ENCODE data around the gene GRHL3.

DNA sequence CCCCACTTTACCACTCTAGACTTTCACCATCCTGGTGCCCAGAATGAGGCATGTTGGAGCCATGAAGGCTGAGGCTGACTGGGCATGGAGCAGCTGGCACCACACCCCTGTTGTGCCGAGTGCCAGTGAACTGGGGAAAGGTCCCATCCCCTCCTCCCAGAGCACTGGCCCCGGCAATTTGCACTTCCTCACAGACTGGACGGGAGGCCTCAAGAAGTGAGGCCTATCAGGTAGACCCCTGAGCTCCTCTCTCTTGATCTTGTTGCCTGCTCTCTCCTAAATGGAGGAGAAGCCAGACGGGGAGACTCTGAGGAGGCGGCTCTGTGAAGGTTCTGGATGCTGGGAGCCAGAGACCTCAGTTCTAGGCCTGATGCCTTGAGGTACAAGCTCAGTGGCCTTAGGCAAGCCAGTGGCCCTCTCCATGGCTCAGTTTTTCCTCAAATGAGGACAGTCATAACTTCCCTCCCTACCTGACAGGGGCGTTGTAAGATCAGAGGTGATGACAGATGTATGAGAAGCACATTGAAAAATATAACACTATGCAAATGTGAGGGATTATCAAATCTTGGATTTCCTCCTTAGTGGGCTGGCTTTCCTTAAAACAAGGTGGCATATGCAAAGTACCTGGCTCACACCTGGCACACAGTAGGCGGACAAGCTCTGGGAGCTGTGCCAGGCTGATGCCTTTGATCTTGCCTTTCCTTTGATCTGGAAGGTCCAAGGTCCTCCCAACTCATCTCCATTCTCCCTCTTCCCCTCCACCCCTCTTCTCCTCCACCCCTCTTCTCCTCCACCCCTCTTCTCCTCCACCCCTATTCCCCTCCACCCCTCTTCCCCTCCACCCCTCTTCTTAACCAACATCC lies 6.7 kb downstream of the GRHL3 start:
- TF ChIP-seq, protein P1, sequence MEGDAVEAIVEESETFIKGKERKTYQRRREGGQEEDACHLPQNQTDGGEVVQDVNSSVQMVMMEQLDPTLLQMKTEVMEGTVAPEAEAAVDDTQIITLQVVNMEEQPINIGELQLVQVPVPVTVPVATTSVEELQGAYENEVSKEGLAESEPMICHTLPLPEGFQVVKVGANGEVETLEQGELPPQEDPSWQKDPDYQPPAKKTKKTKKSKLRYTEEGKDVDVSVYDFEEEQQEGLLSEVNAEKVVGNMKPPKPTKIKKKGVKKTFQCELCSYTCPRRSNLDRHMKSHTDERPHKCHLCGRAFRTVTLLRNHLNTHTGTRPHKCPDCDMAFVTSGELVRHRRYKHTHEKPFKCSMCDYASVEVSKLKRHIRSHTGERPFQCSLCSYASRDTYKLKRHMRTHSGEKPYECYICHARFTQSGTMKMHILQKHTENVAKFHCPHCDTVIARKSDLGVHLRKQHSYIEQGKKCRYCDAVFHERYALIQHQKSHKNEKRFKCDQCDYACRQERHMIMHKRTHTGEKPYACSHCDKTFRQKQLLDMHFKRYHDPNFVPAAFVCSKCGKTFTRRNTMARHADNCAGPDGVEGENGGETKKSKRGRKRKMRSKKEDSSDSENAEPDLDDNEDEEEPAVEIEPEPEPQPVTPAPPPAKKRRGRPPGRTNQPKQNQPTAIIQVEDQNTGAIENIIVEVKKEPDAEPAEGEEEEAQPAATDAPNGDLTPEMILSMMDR (conservative IDR thresholded peaks at IDR 0.05) = no peak
- TF ChIP-seq EZH2 (IDR thresholded peaks at IDR 0.05; ENCODE audit: low read depth) = no peak

Data from PC-9 (cell line).